Measurements from ENCODE around the gene MCF2L.
"Not testable (repeated sequence)": the region's sequence is repeated elsewhere in the genome, so short reads cannot be mapped to it uniquely, and the experiment has no call there.

MCF2L gene

DNA sequence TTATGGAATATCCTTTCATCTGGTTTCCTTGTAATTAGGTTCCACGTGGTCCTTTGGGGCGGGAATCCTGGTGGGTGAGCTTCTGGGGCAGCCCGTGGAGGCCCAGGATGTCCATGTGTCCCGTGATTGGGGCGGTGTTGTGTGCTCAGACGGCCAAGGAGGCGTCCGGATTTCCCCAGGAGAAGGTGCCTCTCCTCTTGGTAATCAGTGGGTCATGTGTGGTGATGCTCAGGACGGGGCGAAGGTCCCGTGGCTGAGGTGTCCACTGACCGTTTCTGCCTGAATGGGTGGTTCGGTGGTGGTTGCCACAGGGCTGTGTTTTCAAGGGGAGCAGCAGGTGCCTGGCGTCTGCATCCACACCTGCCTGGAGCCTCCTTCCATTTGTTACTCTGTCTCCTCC is 84.4 kb downstream of the MCF2L start:
- H3K4me1 ChIP-seq = peaks cover 3% of the 10 kb centered on the region
- TF ChIP-seq, protein P1, sequence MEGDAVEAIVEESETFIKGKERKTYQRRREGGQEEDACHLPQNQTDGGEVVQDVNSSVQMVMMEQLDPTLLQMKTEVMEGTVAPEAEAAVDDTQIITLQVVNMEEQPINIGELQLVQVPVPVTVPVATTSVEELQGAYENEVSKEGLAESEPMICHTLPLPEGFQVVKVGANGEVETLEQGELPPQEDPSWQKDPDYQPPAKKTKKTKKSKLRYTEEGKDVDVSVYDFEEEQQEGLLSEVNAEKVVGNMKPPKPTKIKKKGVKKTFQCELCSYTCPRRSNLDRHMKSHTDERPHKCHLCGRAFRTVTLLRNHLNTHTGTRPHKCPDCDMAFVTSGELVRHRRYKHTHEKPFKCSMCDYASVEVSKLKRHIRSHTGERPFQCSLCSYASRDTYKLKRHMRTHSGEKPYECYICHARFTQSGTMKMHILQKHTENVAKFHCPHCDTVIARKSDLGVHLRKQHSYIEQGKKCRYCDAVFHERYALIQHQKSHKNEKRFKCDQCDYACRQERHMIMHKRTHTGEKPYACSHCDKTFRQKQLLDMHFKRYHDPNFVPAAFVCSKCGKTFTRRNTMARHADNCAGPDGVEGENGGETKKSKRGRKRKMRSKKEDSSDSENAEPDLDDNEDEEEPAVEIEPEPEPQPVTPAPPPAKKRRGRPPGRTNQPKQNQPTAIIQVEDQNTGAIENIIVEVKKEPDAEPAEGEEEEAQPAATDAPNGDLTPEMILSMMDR (IDR thresholded peaks at IDR 0.05) = no peak
- no peak overlapping the region for H3K27ac ChIP-seq
- H3K9ac ChIP-seq = no peak overlapping the region
- no peaks in the 10 kb centered on the region for H3K27me3 ChIP-seq (ENCODE audit: control insufficient read depth, insufficient read depth, low read length)
- peaks cover 3% of the 10 kb centered on the region for H3K79me2 ChIP-seq
- H3K4me2 ChIP-seq (ENCODE audit: low read length) = no peak overlapping the region
- H2AFZ ChIP-seq = no peak overlapping the region
- H3K4me3 ChIP-seq (ENCODE audit: low read depth, low read length) = no peak overlapping the region
- no peaks in the 10 kb centered on the region for H3K9me3 ChIP-seq (ENCODE audit: control insufficient read depth, low read length)
- no peaks in the 10 kb centered on the region for H3K36me3 ChIP-seq (ENCODE audit: control insufficient read depth, insufficient read depth, low read length)

- no peak overlapping the region for H2AFZ ChIP-seq
- H3K27me3 ChIP-seq (ENCODE audit: control insufficient read depth, insufficient read depth, low read length) = no peaks in the 10 kb centered on the region
- no peaks in the 10 kb centered on the region for H3K36me3 ChIP-seq (ENCODE audit: control insufficient read depth, insufficient read depth, low read length)
- H3K79me2 ChIP-seq = peaks cover 3% of the 10 kb centered on the region
- H3K27ac ChIP-seq = no peak overlapping the region
- H3K4me2 ChIP-seq (ENCODE audit: low read length) = no peak overlapping the region
- no peak overlapping the region for H3K9ac ChIP-seq
- peaks cover 3% of the 10 kb centered on the region for H3K4me1 ChIP-seq
- TF ChIP-seq, protein P1 (IDR thresholded peaks at IDR 0.05) = no peak
- no peak overlapping the region for H3K4me3 ChIP-seq (ENCODE audit: low read depth, low read length)
- no peaks in the 10 kb centered on the region for H3K9me3 ChIP-seq (ENCODE audit: control insufficient read depth, low read length)
These were observed 85.0 kb downstream of the MCF2L start for GRCh38 chr13:113053801-113054604.

DNA sequence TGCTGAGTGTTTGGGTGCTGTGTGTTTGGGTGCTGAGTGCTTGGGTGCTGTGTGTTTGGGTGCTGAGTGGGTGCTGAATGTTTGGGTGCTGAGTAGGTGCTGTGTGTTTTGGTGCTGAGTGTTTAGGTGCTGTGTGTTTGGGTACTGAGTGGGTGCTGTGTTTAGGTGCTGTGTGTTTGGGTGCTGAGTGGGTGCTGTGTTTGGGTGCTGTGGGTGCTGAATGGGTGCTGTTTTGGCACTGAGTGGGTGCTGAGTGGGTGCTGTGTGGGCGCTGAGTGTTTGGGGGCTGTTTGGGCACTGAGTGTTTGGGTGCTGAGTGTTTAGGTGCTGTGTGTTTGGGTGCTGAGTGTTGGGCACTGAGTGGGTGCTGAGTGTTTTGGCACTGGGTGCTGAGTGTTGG is 88.1 kb downstream of the MCF2L start:
- peaks cover 3% of the 10 kb centered on the region for H3K4me1 ChIP-seq

GRCh38 chr13:113057559-113057958 is 88.5 kb downstream of the MCF2L start:
- not testable (repeated sequence) for H2AFZ ChIP-seq; H3K4me3 ChIP-seq (ENCODE audit: low read depth, low read length); H3K4me2 ChIP-seq (ENCODE audit: low read length); H3K9ac ChIP-seq; H3K4me1 ChIP-seq; H3K27ac ChIP-seq; H3K9me3 ChIP-seq (ENCODE audit: control insufficient read depth, low read length); H3K27me3 ChIP-seq (ENCODE audit: control insufficient read depth, insufficient read depth, low read length); H3K36me3 ChIP-seq (ENCODE audit: control insufficient read depth, insufficient read depth, low read length); H3K79me2 ChIP-seq

More for the DNA sequence above, 88.1 kb downstream of the MCF2L start:
- TF ChIP-seq, protein P1 (IDR thresholded peaks at IDR 0.05) = no peak
- no peak overlapping the region for H3K4me3 ChIP-seq (ENCODE audit: low read depth, low read length)
- H3K4me2 ChIP-seq (ENCODE audit: low read length) = no peak overlapping the region
- no peaks in the 10 kb centered on the region for H3K27me3 ChIP-seq (ENCODE audit: control insufficient read depth, insufficient read depth, low read length)
- H3K79me2 ChIP-seq = no peaks in the 10 kb centered on the region
- H2AFZ ChIP-seq = no peak overlapping the region
- H3K9me3 ChIP-seq (ENCODE audit: control insufficient read depth, low read length) = no peaks in the 10 kb centered on the region
- H3K27ac ChIP-seq = no peak overlapping the region
- no peak overlapping the region for H3K9ac ChIP-seq
- no peaks in the 10 kb centered on the region for H3K36me3 ChIP-seq (ENCODE audit: control insufficient read depth, insufficient read depth, low read length)

- Histone ChIP-seq H3K79me2 (no peaks in the 10 kb centered on the region), H2AFZ (no peak overlapping the region), H3K27ac (no peak overlapping the region), H3K9me3 (ENCODE audit: control insufficient read depth, low read length) (no peaks in the 10 kb centered on the region), H3K27me3 (ENCODE audit: control insufficient read depth, insufficient read depth, low read length) (no peaks in the 10 kb centered on the region), H3K4me1 (peaks cover 3% of the 10 kb centered on the region), H3K36me3 (ENCODE audit: control insufficient read depth, insufficient read depth, low read length) (no peaks in the 10 kb centered on the region), H3K9ac (no peak overlapping the region), H3K4me3 (ENCODE audit: low read depth, low read length) (no peak overlapping the region), H3K4me2 (ENCODE audit: low read length) (no peak overlapping the region)
- TF ChIP-seq, protein P1 (IDR thresholded peaks at IDR 0.05) = no peak
These were observed 89.3 kb downstream of the MCF2L start for GRCh38 chr13:113058129-113058987.

Data from parathyroid adenoma (tissue), 2 donors.